AG09309 (cell line): ENCODE results near the gene LRRC26.

Experiments used
- DNase-seq: peaks from one replicate; pipeline ENCODE4 v3.0.0-alpha.2; 2010; ENCODE audit warnings: low read depth
- H3K4me3 ChIP-seq: 2 replicates; pipeline ENCODE4 v1.5.1; 2011; ENCODE audit warnings: mild to moderate bottlenecking, low read depth, low read length, moderate library complexity; ENCODE audit not compliant: control insufficient read depth
- CTCF ChIP-seq: IDR thresholded peaks from 2 replicates; pipeline ENCODE4 v1.5.1; 2011; ENCODE audit warnings: mild to moderate bottlenecking, low read depth, low read length, inconsistent platforms; ENCODE audit not compliant: insufficient read depth, control insufficient read depth; ENCODE audit errors: missing control alignments

The LRRC26 gene

GRCh38 chr9:137167747-137168572 is 1.9 kb downstream of the LRRC26 start:
- no peak overlapping the region for H3K4me3 ChIP-seq
- TF ChIP-seq CTCF: no peak
- no peak for DNase-seq

- no peak for DNase-seq
- no peak for TF ChIP-seq CTCF
- H3K4me3 ChIP-seq: no peak overlapping the region
Observed at GRCh38 chr9:137167277-137167746, 2.5 kb downstream of the LRRC26 start.

- H3K4me3 ChIP-seq: no peak overlapping the region
- no peak for DNase-seq
- no peak for TF ChIP-seq CTCF
Observed at GRCh38 chr9:137166380-137167229, 3.2 kb downstream of the LRRC26 start.

- DNase-seq: no peak
- no peak overlapping the region for H3K4me3 ChIP-seq
- no peak for TF ChIP-seq CTCF
Observed at GRCh38 chr9:137165250-137165836, 4.5 kb downstream of the LRRC26 start.

GRCh38 chr9:137164370-137165249 is 5.2 kb downstream of the LRRC26 start:
- no peak for DNase-seq
- TF ChIP-seq CTCF: no peak
- H3K4me3 ChIP-seq: no peak overlapping the region

GRCh38 chr9:137163805-137164204 is 6.0 kb downstream of the LRRC26 start:
- no peak for DNase-seq
- no peak for TF ChIP-seq CTCF
- no peak overlapping the region for H3K4me3 ChIP-seq
